Measurements from ENCODE around the gene WDR70. TPM values are rescaled to one million over a fixed set of nuclear protein-coding genes. Genes with fewer than 3 reads are reported as not detected.

The WDR70 gene
- total and polyA plus RNA-seq, 2 donors (not counting 3 experiments of a cell fraction or from before 2014, with no cell fraction given), result 6.7 to 37.3 TPM

DNA sequence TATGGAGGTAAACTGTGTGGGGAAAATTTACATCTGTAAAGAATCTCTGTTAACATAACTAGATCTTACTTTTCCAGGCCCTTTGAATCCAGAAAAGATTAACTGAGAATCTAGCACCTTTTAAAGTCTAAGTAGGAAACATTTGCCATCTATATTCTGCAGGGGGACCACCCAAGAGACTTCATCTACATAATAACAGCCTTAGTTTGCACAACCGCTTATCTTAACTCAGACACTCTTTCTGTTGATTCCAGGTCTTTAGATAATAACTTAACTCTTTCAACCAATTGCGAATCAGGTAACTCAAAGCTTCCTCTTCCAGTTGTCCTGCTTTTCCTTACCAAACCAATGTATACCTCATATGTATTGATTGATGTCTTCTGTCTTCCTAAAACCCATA is 407.3 kb downstream of the WDR70 start:
- DNase-seq (ENCODE audit: low read depth, low spot score), result no peak
- Histone ChIP-seq H3K4me3 (replicated peaks in 1 of 3; ENCODE audit: insufficient read depth in 1 of 3, low read depth in 1 of 3, low read length in 3 of 3) (no peak overlapping the region), H3K9me3 (replicated peaks; ENCODE audit: control insufficient read depth, insufficient read depth, low read length) (no peaks in the 10 kb centered on the region), H4K20me1 (replicated peaks; ENCODE audit: control insufficient read depth, extremely low read depth, insufficient read depth, low read length) (no peaks in the 10 kb centered on the region), H3K9me1 (replicated peaks; ENCODE audit: control insufficient read depth, extremely low read depth, insufficient read depth, low read length) (no peaks in the 10 kb centered on the region), H3K27me3 (ENCODE audit: control insufficient read depth in 2 of 2, insufficient read depth in 2 of 2, low read length in 2 of 2) (peaks cover 2 to 3% of the 10 kb centered on the region in 2 experiments), H3K4me2 (ENCODE audit: insufficient read depth, low read length) (no peak overlapping the region), H3K36me3 (ENCODE audit: control insufficient read depth in 2 of 2, extremely low read depth in 1 of 2, insufficient read depth in 2 of 2, low read length in 2 of 2) (no peaks in the 10 kb centered on the region), H3K9ac (replicated peaks; ENCODE audit: extremely low read depth, insufficient read depth, low read length) (no peak overlapping the region), H2AFZ (ENCODE audit: low read depth, low read length) (no peak overlapping the region), H3K79me2 (ENCODE audit: control insufficient read depth, insufficient read depth, low read length) (no peaks in the 10 kb centered on the region), H3K4me1 (ENCODE audit: control insufficient read depth, extremely low read depth, insufficient read depth, low read length) (no peaks in the 10 kb centered on the region), H3K27ac (ENCODE audit: insufficient read depth, low read depth, low read length) (no peak overlapping the region)
- ChIA-PET POLR2A (no interaction called here), CTCF (interaction anchor here (2.4 kb wide), 1 partner anchor 11 kb away, joined by 6 read pairs; no protein-coding TSS in a partner anchor)
- intact Hi-C loops (cut with micrococcal nuclease), result no loop called here
- dilution Hi-C loops (cut with MboI; ENCODE audit: extremely low pct_ligation_motif_present, low sequenced_read_pairs), result no loop called here
- no peak for FAIRE-seq
- TF ChIP-seq POLR2AphosphoS5 (IDR thresholded peaks at IDR 0.05; ENCODE audit: insufficient read depth, low read depth, low read length) (no peak), FOS (IDR thresholded peaks at IDR 0.05; ENCODE audit: borderline replicate concordance, insufficient read depth, low read length) (no peak), POLR2A (IDR thresholded peaks at IDR 0.05; ENCODE audit: low read depth, low read length) (no peak), MYC (IDR thresholded peaks at IDR 0.05; ENCODE audit: low read depth, low read length) (no peak), EZH2 (IDR thresholded peaks at IDR 0.05; ENCODE audit: borderline replicate concordance, low read depth, low read length, severe bottlenecking) (no peak), JUN (IDR thresholded peaks at IDR 0.05; ENCODE audit: borderline replicate concordance, insufficient read depth, insufficient read length, low read depth) (no peak), GATA2 (IDR thresholded peaks at IDR 0.05; ENCODE audit: insufficient read depth, insufficient read length, low read depth, low read length) (no peak)
- TF ChIP-seq, protein P1, sequence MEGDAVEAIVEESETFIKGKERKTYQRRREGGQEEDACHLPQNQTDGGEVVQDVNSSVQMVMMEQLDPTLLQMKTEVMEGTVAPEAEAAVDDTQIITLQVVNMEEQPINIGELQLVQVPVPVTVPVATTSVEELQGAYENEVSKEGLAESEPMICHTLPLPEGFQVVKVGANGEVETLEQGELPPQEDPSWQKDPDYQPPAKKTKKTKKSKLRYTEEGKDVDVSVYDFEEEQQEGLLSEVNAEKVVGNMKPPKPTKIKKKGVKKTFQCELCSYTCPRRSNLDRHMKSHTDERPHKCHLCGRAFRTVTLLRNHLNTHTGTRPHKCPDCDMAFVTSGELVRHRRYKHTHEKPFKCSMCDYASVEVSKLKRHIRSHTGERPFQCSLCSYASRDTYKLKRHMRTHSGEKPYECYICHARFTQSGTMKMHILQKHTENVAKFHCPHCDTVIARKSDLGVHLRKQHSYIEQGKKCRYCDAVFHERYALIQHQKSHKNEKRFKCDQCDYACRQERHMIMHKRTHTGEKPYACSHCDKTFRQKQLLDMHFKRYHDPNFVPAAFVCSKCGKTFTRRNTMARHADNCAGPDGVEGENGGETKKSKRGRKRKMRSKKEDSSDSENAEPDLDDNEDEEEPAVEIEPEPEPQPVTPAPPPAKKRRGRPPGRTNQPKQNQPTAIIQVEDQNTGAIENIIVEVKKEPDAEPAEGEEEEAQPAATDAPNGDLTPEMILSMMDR (IDR thresholded peaks at IDR 0.05; ENCODE audit: extremely low read depth in 1 of 2, insufficient read depth in 1 of 2, low read depth in 1 of 2, low read length in 2 of 2), result no peak
- TF ChIP-seq, protein P2, sequence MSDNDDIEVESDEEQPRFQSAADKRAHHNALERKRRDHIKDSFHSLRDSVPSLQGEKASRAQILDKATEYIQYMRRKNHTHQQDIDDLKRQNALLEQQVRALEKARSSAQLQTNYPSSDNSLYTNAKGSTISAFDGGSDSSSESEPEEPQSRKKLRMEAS (IDR thresholded peaks at IDR 0.05; ENCODE audit: insufficient read depth, insufficient read length), result no peak
- no TSS peak for BruUV-seq (replicated peaks)
